ENCODE results near the gene NUDT17.

Gene NUDT17

GRCh38 chr1:145849356-145850160 is 4.1 kb downstream of the NUDT17 start:
- peak; percentile 90 for DNase-seq

- DNase-seq: no peak
These were observed 10.1 kb downstream of the NUDT17 start for GRCh38 chr1:145855426-145855948.

- DNase-seq: no peak
These were observed 11.7 kb downstream of the NUDT17 start for GRCh38 chr1:145857170-145857569.

- DNase-seq: peak; percentile 61
These were observed 12.9 kb downstream of the NUDT17 start for GRCh38 chr1:145858238-145858900.

- peak; percentile 96 for DNase-seq
These were observed 13.6 kb downstream of the NUDT17 start, which contains the start of gene PIAS3 for GRCh38 chr1:145858901-145859490. Gene PIAS3, minus strand, starts transcription at chr1:145859081. Its CDS starts 91 bp downstream, at chr1:145858990.

- peak; percentile 91 for DNase-seq
These were observed 14.1 kb downstream of the NUDT17 start for GRCh38 chr1:145859491-145860023.

- no peak for DNase-seq
These were observed 18.0 kb downstream of the NUDT17 start for GRCh38 chr1:145863282-145864018.

- DNase-seq: no peak
These were observed 22.8 kb downstream of the NUDT17 start for GRCh38 chr1:145868232-145868631.

GRCh38 chr1:145871994-145872924 is 26.8 kb downstream of the NUDT17 start:
- peak; percentile 63 for DNase-seq

- no peak for DNase-seq
These were observed 29.2 kb downstream of the NUDT17 start for GRCh38 chr1:145874646-145875045.

- DNase-seq: peak; percentile 29
These were observed 32.6 kb downstream of the NUDT17 start for GRCh38 chr1:145877923-145878486.

- peak; percentile 28 for DNase-seq
These were observed 33.3 kb downstream of the NUDT17 start for GRCh38 chr1:145878724-145879123.

GRCh38 chr1:145879775-145880174 is 34.3 kb downstream of the NUDT17 start:
- DNase-seq: no peak

GRCh38 chr1:145884675-145885074 is 39.2 kb downstream of the NUDT17 start:
- DNase-seq: peak; percentile 28

GRCh38 chr1:145885738-145886287 is 40.4 kb downstream of the NUDT17 start, which contains the start of gene ANKRD35:
Gene ANKRD35, minus strand, starts transcription at chr1:145885866. Its CDS starts 108 bp downstream, at chr1:145885758.
- DNase-seq: peak; percentile 66

GRCh38 chr1:145886390-145886789 is 41.0 kb downstream of the NUDT17 start:
- no peak for DNase-seq

GRCh38 chr1:145886816-145887215 is 41.4 kb downstream of the NUDT17 start:
- no peak for DNase-seq

GRCh38 chr1:145887631-145888030 is 42.2 kb downstream of the NUDT17 start:
- no peak for DNase-seq

- DNase-seq: no peak
These were observed 44.3 kb downstream of the NUDT17 start for GRCh38 chr1:145889722-145890121.

- no peak for DNase-seq
These were observed 45.7 kb downstream of the NUDT17 start for GRCh38 chr1:145891143-145891542.

Data from EL (cell line).